Ureter (tissue), 1 donor: ENCODE results near the gene TEX47. TPM values are rescaled to one million over a fixed set of nuclear protein-coding genes. Genes with fewer than 3 reads are reported as not detected.

ENCODE experiments used
- DNase-seq: peaks from one replicate; pipeline ENCODE4 v3.0.0-alpha.2; 2020; ENCODE audit warnings: low spot score
- total RNA-seq: library from RNA; stranded (reverse); gene quantifications from one replicate; pipeline ENCODE4 v1.2.4, GENCODE V29; 2023
- donor health status: DM: yes; HTN: yes; CAD: no.

TEX47 gene
- total RNA-seq, 1 donor from 2014 or later, result not detected

DNA sequence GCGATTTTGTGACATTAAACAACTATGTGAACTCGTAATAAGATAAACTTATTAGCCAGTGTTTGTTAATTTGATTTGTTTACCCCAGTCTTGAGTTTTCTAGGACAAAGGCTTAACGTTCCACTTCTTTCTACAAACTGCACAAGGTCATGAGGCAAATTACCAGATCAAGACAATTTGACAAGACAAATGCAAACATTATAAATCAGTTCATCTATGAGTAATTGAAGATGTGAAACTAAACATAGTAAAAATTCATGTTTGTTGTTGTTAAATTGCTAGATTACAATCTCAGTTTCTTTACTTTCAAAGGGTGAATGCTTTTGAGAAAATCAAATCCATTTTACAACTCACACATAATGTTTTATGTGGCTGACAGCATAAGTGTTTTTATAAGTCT lies 49.4 kb downstream of the TEX47 start:
- DNase-seq, result no peak

Other genes starting within 250 kb of the TEX47 start
- gene ZNF804B, start 36.0 kb downstream of the TEX47 start, total RNA-seq, result not detected